Tibial nerve (tissue), 4 donors: ENCODE data around the gene QRFPR.

Experiments used
- EP300 ChIP-seq, 2 donors: sonication (generic); formaldehyde crosslinking; IDR thresholded peaks; one replicate each; pipeline ENCODE4 v1.6.1; 2017; ENCODE audit warnings: antibody characterized with exemption in 2 of 2, mild to moderate bottlenecking in 1 of 2
- POLR2A ChIP-seq, 2 donors: fragments of 450-650 bp; IDR thresholded peaks; one replicate each; pipeline ENCODE4 v1.6.1; 2017; ENCODE audit warnings: antibody characterized with exemption in 2 of 2, mild to moderate bottlenecking in 2 of 2, moderate library complexity in 2 of 2
- TF ChIP-seq, protein P1 (sequence below), 5 experiments: fragments of 200-600 bp in 3 of 5; fragments of 450-650 bp in 2 of 5; sonication (generic) in 3 of 5; IDR thresholded peaks; one replicate each; pipeline ENCODE4 v1.5.1; 2016 to 2019; ENCODE audit warnings: antibody characterized with exemption in 5 of 5, mild to moderate bottlenecking in 3 of 5, moderate library complexity in 2 of 5

GRCh38 chr4:121321466-121321865, 59.4 kb downstream of the QRFPR start:
- TF ChIP-seq, protein P1, sequence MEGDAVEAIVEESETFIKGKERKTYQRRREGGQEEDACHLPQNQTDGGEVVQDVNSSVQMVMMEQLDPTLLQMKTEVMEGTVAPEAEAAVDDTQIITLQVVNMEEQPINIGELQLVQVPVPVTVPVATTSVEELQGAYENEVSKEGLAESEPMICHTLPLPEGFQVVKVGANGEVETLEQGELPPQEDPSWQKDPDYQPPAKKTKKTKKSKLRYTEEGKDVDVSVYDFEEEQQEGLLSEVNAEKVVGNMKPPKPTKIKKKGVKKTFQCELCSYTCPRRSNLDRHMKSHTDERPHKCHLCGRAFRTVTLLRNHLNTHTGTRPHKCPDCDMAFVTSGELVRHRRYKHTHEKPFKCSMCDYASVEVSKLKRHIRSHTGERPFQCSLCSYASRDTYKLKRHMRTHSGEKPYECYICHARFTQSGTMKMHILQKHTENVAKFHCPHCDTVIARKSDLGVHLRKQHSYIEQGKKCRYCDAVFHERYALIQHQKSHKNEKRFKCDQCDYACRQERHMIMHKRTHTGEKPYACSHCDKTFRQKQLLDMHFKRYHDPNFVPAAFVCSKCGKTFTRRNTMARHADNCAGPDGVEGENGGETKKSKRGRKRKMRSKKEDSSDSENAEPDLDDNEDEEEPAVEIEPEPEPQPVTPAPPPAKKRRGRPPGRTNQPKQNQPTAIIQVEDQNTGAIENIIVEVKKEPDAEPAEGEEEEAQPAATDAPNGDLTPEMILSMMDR (IDR thresholded peaks at IDR 0.05) = no peak
- no peak for TF ChIP-seq POLR2A (IDR thresholded peaks at IDR 0.05)
- TF ChIP-seq EP300 (IDR thresholded peaks at IDR 0.05) = no peak
